Esophagus muscularis mucosa (tissue), 3 donors: ENCODE data around the gene INIP.

Source experiments
- POLR2A ChIP-seq: fragments of 450-650 bp; IDR thresholded peaks from one replicate; pipeline ENCODE4 v1.6.1; 2017; ENCODE audit warnings: antibody characterized with exemption, moderate library complexity, mild to moderate bottlenecking, low read depth
- TF ChIP-seq, protein P1 (sequence below), 3 experiments: fragments of 200-600 bp in 2 of 3; fragments of 450-650 bp in 1 of 3; sonication (generic) in 2 of 3; IDR thresholded peaks; one replicate each; pipeline ENCODE4 v1.5.1; 2017 to 2019; ENCODE audit warnings: antibody characterized with exemption in 3 of 3, mild to moderate bottlenecking in 2 of 3, moderate library complexity in 1 of 3

DNA sequence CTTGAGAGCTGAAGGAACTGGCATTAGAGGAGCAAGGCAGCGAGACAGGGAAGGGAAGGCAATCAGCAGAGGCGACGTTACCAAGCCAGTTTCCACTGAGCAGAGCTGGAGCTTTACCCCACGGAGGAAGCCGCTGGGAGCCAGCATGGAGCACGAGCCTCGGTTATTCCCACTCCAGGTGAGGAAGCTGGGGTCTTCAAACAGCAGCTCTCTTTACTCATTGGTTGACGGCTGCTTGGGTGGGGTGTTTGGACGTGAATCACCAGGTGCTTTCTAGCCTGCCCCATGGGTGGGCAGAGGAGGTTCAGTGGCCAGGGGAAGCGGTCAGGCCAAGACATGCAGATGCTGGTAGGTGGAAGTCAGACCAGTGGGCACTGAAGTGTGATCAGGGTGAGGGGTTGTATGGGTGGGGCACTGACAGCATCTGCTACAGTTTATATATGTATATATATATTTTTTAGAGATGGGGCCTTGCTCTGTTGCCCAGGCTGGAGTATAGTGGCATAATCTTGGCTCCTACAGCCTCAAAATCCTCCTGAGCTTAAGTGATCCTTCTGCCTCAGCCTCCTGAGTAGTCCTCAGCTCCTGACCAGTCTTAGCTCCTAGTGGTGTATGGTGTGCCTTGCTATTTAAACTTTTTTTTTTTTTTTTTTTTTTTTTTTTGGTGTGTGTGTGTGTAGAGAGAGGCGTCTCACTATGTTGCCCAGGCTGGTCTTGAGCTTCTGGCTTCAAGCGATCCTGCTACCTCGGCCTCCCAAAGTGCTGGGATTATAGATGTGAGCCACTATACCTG lies 45.0 kb upstream of the INIP start:
- TF ChIP-seq, protein P1, sequence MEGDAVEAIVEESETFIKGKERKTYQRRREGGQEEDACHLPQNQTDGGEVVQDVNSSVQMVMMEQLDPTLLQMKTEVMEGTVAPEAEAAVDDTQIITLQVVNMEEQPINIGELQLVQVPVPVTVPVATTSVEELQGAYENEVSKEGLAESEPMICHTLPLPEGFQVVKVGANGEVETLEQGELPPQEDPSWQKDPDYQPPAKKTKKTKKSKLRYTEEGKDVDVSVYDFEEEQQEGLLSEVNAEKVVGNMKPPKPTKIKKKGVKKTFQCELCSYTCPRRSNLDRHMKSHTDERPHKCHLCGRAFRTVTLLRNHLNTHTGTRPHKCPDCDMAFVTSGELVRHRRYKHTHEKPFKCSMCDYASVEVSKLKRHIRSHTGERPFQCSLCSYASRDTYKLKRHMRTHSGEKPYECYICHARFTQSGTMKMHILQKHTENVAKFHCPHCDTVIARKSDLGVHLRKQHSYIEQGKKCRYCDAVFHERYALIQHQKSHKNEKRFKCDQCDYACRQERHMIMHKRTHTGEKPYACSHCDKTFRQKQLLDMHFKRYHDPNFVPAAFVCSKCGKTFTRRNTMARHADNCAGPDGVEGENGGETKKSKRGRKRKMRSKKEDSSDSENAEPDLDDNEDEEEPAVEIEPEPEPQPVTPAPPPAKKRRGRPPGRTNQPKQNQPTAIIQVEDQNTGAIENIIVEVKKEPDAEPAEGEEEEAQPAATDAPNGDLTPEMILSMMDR (IDR thresholded peaks at IDR 0.05) = no peak
- TF ChIP-seq POLR2A = no peak
